Measurements from ENCODE around the gene ZNF30. TPM values are rescaled to one million over a fixed set of nuclear protein-coding genes. Genes with fewer than 3 reads are reported as not detected.

ZNF30 gene
- total RNA-seq, 1 donor from 2014 or later = 7.4 TPM

DNA sequence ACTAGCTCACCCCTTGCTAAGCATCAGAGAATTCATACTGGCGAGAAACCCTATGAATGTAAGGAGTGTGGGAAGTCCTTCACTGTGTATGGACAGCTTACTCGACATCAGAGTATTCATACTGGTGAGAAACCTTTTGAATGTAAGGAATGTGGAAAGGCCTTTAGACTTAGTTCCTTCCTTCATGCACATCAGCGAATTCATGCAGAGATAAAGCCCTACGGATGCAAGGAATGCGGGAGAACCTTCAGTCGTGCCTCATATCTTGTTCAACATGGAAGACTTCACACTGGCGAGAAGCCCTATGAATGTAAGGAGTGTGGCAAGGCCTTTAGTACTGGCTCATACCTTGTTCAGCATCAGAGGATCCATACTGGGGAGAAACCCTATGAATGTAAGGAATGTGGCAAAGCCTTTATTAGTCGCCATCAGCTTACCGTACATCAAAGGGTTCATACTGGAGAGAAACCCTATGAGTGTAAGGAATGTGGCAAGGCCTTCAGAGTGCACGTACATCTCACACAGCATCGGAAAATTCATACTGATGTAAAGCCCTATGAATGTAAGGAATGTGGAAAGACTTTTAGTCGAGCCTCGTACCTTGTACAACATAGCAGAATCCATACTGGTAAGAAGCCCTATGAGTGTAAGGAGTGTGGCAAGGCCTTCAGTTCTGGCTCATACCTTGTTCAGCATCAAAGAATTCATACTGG lies 17.3 kb downstream of the ZNF30 start:
- H3K9me3 Mint-ChIP-seq (ENCODE audit: unreplicated experiment) = peaks cover 8% of the 10 kb centered on the region
- TF ChIP-seq, protein P1, sequence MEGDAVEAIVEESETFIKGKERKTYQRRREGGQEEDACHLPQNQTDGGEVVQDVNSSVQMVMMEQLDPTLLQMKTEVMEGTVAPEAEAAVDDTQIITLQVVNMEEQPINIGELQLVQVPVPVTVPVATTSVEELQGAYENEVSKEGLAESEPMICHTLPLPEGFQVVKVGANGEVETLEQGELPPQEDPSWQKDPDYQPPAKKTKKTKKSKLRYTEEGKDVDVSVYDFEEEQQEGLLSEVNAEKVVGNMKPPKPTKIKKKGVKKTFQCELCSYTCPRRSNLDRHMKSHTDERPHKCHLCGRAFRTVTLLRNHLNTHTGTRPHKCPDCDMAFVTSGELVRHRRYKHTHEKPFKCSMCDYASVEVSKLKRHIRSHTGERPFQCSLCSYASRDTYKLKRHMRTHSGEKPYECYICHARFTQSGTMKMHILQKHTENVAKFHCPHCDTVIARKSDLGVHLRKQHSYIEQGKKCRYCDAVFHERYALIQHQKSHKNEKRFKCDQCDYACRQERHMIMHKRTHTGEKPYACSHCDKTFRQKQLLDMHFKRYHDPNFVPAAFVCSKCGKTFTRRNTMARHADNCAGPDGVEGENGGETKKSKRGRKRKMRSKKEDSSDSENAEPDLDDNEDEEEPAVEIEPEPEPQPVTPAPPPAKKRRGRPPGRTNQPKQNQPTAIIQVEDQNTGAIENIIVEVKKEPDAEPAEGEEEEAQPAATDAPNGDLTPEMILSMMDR (IDR thresholded peaks at IDR 0.05; ENCODE audit: partially characterized antibody, unreplicated experiment) = no peak
- no peak overlapping the region for H3K27ac Mint-ChIP-seq (ENCODE audit: unreplicated experiment)
- H3K27me3 Mint-ChIP-seq (ENCODE audit: unreplicated experiment) = no peaks in the 10 kb centered on the region
- H3K36me3 Mint-ChIP-seq (ENCODE audit: unreplicated experiment) = peaks cover 52% of the 10 kb centered on the region
- no peak for DNase-seq
- no peaks in the 10 kb centered on the region for H3K4me1 Mint-ChIP-seq (ENCODE audit: low read depth, unreplicated experiment)
- H3K4me3 Mint-ChIP-seq (ENCODE audit: unreplicated experiment) = no peak overlapping the region

DNA sequence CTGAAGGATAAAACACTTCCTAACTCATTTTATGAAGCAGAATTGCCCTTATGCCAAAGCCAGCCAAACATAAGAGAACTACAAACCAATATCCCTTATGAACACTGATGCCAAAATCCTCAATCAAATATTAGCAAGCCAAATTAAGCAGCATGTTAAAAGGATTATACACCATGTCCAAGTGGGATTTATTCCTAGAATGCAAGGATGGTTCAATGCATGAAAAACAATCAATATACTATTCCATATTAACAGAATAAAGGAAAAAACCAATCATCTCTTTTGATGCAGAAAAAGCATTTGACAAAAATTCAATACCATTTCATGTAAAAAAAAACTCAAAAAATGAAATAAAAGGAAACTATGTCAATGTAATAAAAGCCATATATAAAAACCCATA lies 26.4 kb downstream of the ZNF30 start:
- TF ChIP-seq, protein P1 (IDR thresholded peaks at IDR 0.05; ENCODE audit: partially characterized antibody, unreplicated experiment) = no peak
- H3K27me3 Mint-ChIP-seq (ENCODE audit: unreplicated experiment) = peaks cover 1% of the 10 kb centered on the region
- no peak for DNase-seq
- peaks cover 4% of the 10 kb centered on the region for H3K9me3 Mint-ChIP-seq (ENCODE audit: unreplicated experiment)
- no peak overlapping the region for H3K27ac Mint-ChIP-seq (ENCODE audit: unreplicated experiment)
- H3K36me3 Mint-ChIP-seq (ENCODE audit: unreplicated experiment) = peaks cover 25% of the 10 kb centered on the region
- H3K4me1 Mint-ChIP-seq (ENCODE audit: low read depth, unreplicated experiment) = no peaks in the 10 kb centered on the region
- no peak overlapping the region for H3K4me3 Mint-ChIP-seq (ENCODE audit: unreplicated experiment)

GRCh38 chr19:34957830-34958751 lies 31.4 kb downstream of the ZNF30 start:
- TF ChIP-seq, protein P1 (IDR thresholded peaks at IDR 0.05; ENCODE audit: partially characterized antibody, unreplicated experiment) = no peak
- Mint-ChIP-seq H3K4me3 (ENCODE audit: unreplicated experiment) (no peak overlapping the region), H3K9me3 (ENCODE audit: unreplicated experiment) (peaks cover 18% of the 10 kb centered on the region), H3K36me3 (ENCODE audit: unreplicated experiment) (peaks cover 48% of the 10 kb centered on the region), H3K4me1 (ENCODE audit: low read depth, unreplicated experiment) (peaks cover 2% of the 10 kb centered on the region), H3K27me3 (ENCODE audit: unreplicated experiment) (peaks cover 6% of the 10 kb centered on the region), H3K27ac (ENCODE audit: unreplicated experiment) (no peak overlapping the region)
- DNase-seq = no peak

- peaks cover 43% of the 10 kb centered on the region for H3K36me3 Mint-ChIP-seq (ENCODE audit: unreplicated experiment)
- H3K9me3 Mint-ChIP-seq (ENCODE audit: unreplicated experiment) = peaks cover 20% of the 10 kb centered on the region
- H3K27me3 Mint-ChIP-seq (ENCODE audit: unreplicated experiment) = peaks cover 6% of the 10 kb centered on the region
- DNase-seq = no peak
- no peak overlapping the region for H3K4me3 Mint-ChIP-seq (ENCODE audit: unreplicated experiment)
- TF ChIP-seq, protein P1 (IDR thresholded peaks at IDR 0.05; ENCODE audit: partially characterized antibody, unreplicated experiment) = no peak
- peaks cover 2% of the 10 kb centered on the region for H3K4me1 Mint-ChIP-seq (ENCODE audit: low read depth, unreplicated experiment)
- H3K27ac Mint-ChIP-seq (ENCODE audit: unreplicated experiment) = no peak overlapping the region
Observed at GRCh38 chr19:34959021-34959420, 32.3 kb downstream of the ZNF30 start.
